Measurements from ENCODE around the gene PPFIA1.

DNA sequence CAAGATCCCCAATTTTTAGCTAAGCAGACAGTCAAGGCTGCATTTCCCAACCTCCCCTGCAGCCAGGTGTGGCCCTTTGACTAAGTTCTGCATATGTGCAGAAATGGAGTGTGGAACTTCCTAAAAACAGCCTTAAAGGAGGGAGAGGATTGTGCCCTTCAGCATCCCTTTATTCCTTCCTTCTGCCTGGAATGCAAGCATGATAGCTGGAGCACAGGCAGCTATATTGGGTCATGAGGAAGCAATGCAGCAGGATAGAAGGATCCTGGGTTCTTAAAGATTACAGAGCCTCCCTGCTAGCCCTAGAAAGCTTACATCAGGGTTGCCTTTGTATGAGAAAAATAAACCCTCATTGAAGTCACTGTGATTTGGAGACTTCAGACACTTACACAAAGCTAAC, 37.5 kb upstream of the PPFIA1 start:
- TF ChIP-seq, protein P1, sequence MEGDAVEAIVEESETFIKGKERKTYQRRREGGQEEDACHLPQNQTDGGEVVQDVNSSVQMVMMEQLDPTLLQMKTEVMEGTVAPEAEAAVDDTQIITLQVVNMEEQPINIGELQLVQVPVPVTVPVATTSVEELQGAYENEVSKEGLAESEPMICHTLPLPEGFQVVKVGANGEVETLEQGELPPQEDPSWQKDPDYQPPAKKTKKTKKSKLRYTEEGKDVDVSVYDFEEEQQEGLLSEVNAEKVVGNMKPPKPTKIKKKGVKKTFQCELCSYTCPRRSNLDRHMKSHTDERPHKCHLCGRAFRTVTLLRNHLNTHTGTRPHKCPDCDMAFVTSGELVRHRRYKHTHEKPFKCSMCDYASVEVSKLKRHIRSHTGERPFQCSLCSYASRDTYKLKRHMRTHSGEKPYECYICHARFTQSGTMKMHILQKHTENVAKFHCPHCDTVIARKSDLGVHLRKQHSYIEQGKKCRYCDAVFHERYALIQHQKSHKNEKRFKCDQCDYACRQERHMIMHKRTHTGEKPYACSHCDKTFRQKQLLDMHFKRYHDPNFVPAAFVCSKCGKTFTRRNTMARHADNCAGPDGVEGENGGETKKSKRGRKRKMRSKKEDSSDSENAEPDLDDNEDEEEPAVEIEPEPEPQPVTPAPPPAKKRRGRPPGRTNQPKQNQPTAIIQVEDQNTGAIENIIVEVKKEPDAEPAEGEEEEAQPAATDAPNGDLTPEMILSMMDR (IDR thresholded peaks at IDR 0.05): no peak
- TF ChIP-seq EP300 (IDR thresholded peaks at IDR 0.05) (no peak), POLR2A (IDR thresholded peaks at IDR 0.05) (no peak), POLR2AphosphoS5 (IDR thresholded peaks at IDR 0.05) (no peak)
